ENCODE data around the gene PALMD.

Gene PALMD

DNA sequence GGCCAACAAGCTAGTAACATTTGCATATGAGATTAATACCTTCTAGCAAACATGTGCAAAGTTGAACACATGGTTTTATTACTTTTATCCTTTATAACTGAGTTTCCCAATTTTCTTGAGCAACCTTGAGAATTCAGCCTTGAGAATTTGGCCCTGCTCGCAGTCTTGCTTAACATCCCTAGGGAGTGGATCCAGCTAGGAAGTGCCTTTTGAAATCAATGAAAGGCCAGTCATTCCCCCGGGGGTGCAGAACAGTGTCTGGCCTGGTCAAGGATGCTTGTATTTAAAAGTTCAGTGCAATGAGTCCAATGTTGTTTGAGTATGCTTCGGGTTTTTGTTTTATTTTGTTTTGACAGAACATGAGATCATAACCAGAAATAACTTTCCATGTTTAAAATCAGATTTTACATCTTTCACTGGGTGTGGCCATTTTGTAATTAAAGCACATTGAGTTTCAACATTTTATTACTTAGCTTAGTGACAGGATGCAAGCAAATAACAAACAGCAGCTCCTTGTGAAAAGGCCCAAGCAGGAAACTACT is 16.7 kb downstream of the PALMD start:
- peak; percentile 59 for DNase-seq

DNA sequence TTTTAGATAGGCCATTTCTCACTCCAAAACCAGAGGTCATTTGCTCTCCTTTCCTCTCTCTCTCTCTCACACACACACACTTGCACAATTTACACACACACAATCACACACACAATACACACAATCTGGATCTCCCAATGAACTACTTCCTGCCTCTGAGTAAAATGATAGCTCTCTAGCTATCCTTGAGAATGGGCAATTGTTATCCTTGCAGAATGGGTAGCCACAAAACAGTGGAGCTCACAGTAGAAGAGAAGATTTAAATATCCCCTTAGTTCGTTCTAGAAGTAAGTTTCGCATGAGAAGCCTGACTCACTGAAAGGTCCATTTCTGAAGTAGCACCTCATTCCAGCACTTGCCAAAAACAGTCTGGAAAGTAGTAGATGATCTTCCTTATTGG is 17.6 kb downstream of the PALMD start:
- no peak for DNase-seq

- no peak for DNase-seq
Measured at GRCh38 chr1:99665212-99665611, 19.3 kb downstream of the PALMD start.

- no peak for DNase-seq
Measured at GRCh38 chr1:99669376-99669775, 23.5 kb downstream of the PALMD start.

GRCh38 chr1:99669821-99670220 is 23.9 kb downstream of the PALMD start:
- no peak for DNase-seq

DNA sequence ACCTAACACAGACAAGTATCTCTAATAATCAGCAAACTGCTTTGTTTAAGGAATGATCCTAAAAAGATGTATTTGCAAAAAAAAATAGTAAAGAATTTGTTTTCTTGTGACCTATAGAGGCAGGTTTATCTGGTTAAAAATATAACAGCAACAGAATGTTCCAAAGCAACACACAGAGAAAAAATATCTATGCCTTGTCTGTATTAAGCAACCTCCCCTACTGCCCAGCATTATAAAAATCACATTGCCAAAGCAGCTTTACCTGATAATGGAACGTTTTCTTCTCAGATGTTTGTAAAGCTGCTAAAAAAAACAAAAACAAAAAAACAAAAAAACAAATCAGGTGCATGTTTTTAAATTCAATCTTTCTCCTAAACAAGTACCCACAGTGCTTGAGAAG is 24.7 kb downstream of the PALMD start:
- DNase-seq = no peak

- no peak for DNase-seq
Measured at GRCh38 chr1:99672038-99672437, 26.1 kb downstream of the PALMD start.

DNA sequence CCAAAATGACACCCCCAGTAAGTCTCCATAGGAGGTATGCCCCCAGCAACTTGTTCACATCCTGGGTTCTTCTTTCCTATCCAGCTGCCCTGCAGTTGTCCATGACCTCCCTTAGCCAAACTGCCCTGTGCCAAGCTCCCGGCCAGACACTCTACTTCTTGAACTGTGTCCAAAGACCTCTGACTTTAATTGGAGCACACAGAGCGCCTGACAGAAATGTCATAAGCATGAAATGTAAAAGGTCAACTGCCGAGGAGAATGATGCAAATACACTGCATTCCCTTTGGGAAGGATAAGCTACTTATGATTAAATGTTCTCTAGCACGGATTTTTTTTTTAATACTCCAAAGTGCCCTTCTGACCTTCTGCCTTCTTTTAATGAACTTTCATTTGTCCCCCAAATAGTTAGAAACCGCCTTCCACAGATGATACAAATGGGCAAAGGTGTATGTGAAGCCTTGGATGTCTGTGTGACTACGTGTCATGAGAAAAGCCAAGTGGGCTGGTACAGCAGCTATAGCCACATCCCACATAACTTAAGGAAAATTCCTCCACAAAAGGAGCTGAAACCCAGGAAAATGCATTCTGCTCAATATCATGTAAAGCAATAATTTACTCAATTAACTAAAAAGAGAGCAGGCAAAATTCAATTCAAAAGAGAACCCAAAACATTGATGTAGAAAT is 26.8 kb downstream of the PALMD start:
- no peak for DNase-seq

GRCh38 chr1:99673315-99673714 is 27.4 kb downstream of the PALMD start:
- DNase-seq = no peak

- DNase-seq = no peak
Measured at GRCh38 chr1:99674115-99675064, 28.5 kb downstream of the PALMD start.

DNA sequence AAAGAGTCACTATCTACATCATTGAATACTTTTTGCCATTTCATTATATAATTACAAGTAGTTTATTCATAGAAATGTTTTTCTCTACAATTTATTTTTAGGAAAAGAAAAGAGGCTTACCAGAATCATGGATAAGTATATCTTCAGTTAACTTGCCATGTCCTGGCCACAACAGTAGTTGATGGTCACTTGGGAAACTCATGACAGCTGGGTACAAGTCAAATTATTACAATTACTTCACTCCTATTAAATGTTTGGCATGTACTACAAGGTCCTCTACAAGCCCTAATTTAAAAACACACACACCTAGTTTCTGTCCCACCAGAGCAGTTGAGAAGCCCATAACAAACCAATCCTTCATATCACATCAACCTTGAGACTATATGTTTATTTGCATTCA is 29.4 kb downstream of the PALMD start:
- DNase-seq = no peak

DNA sequence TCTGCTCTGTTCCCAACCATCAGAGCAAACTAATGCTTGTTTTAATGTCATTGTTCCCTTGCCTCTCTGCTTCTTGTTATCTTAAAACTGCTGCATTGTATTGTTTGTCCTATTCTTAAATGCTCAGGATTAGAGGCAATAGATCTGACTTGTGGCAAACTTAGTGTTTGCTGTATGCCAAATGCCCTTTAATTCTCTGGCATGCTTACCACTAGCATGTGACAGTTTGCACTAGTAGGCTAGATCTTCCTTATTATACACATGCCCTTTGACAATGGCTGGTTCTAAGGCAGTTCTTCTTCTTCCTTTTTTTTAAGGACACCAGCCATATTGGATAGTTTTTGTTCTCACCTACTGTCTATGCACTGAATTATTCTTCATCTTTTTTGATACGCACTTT is 30.1 kb downstream of the PALMD start:
- DNase-seq = no peak

DNA sequence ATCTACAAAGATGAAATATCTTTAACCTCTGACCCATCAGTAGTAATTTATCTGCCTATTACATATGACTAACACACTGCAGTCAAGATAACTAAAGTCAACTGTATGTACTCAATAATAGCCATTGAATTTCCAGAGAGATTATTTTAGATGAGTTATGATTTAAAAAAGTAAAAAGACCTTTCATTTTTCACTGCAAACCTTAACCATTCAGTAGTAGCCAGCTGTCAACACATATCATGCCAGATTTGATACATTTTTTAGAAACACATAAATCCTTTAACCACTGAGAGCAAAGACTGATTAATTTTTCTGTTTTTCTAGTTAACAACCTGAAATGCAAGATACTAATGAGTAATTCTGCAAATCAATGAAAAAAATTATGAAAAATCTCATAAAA is 31.0 kb downstream of the PALMD start:
- DNase-seq = no peak

- no peak for DNase-seq
Measured at GRCh38 chr1:99677416-99677815, 31.5 kb downstream of the PALMD start.

- DNase-seq = peak; percentile 22
Measured at GRCh38 chr1:99680270-99680669, 34.4 kb downstream of the PALMD start.

DNA sequence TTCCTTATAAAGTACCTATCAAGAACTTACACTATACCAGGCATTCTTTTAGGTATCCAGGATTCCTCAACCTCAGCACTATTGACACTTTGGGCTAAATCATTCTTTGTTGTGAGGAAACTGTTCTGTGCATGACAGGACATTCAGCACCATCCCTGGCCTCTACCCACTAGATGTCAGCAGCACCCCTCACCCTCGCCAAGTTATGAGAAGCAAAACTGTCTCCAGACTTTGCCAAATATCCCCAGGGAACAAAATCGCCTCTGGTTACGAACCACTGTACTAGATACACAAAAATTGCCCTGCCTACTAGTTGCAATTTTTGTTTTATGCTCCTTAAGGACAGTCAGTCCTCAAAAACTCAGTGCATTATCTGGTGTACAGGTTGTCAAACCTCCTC is 35.7 kb downstream of the PALMD start:
- DNase-seq = peak; percentile 13

DNA sequence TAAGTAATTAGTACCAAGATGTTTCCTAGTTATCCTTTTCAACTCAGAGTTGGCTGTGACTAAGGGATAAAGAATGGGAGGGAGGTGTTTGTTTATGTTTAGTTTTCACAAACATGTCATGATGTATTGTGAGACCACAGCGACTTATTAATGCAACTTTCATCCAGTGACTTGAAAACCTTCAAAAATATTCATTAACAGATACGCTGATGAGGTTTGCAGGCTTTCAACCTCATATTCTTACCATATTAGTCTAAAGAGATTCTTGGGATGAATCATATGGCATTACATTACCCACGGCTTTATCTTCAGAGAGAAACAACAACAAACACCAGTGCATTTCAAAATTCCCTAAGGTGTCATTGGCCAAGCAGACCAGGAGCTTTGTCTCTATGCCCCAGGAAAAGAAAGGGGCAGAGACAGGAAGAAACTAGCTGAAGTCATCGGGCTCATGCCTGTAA is 36.4 kb downstream of the PALMD start:
- DNase-seq = peak; percentile 74

DNA sequence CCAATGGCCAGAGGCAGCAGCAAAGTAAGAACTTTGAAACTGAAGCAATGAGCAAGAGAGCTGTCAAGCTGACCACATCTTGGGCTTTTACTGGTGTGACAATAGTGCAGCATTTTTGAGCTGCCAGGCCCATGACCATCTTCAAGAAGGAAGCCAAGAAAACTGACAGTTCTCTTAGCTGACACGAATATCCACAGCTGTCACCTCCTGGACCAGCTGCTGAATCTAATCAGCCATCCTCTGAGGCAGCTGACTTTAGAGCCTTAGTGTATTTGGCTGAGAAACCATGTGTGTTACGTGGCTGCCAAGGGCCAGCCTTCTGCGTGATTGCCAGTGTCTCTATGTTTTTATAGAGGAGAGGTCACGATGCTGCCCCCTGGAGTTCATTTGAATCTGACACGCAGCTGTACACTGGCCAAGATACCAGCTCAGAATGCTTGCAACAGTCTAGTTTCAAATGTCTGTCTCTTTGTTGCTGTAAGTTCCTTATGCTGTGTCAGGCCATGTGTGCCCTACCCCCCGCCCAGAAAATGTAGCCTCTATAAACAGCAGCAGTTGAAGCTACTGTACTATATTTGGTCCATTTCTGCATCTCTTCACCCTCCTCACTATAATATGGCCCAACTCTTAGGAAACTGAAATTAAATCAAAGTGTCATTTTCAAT is 39.7 kb downstream of the PALMD start:
- DNase-seq = peak; percentile 10

GRCh38 chr1:99691175-99691574 is 45.3 kb downstream of the PALMD start:
- DNase-seq = no peak

GRCh38 chr1:99696616-99697015 is 50.7 kb downstream of the PALMD start:
- DNase-seq = no peak

- DNase-seq = no peak
Measured at GRCh38 chr1:99697580-99697979, 51.7 kb downstream of the PALMD start.

DNA sequence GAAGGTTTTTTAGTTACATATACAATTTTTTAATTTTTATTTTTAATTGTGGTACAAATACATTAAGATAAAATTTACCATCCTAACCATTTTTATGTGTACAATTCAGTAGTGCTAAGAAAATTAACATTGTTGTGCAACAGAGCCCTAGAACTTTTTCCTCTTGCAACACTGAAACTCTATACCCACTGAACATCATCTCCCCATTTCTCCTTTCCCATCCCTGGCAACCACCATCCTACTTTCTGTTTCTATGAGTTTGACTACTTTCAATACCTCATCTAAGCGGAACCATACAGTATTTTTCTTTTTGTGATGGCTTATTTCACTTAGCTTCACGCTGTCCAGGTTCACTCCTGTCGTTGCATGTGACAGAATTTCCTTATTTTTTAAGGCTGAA is 54.1 kb downstream of the PALMD start:
- no peak for DNase-seq

DNA sequence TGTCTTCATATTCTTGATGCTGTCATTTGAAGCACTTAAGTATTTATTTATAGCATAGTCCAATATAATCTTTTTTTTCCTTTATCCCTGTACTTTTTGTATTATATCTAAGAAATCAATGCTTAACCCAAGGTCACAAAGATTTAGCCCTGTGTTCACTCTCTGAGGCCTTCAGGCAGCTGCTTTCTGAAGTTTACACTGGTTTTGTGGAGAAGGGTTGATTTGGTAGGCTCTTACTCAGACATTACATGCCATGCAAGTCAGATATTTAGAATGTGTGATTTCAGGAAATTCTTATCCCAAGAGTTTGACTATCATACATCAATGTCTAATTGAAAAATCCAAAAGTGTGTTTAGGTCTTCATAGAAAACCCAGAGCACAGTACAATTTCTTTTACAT is 56.3 kb downstream of the PALMD start:
- DNase-seq = no peak

Data from T1000 (cell line).